Left forelimb (tissue), 1 donor: ENCODE data around the gene DYNC1I2.

Experiments
- DNase-seq: peaks from one replicate; pipeline ENCODE4 v3.0.0-alpha.2; 2018; ENCODE audit warnings: low spot score

DYNC1I2 gene

DNA sequence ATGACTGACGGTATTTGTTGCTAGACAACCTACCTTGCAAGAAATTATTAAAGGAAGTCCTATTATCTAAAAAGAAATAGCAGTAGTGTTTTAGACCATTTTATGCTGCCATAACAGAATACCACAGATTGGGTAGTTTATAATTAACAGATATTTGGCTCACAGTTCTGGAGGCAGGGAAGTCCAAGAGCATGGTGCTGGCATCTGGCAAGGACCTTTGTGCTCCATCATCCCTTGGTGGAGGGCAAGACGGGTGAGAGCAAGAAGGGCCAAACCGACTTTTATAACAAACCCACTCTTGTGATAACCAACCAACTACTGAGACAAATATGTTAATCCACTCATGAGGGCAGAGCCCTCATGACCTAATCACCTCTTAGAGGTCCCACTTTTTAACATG lies 91.2 kb downstream of the DYNC1I2 start:
- no peak for DNase-seq

DNA sequence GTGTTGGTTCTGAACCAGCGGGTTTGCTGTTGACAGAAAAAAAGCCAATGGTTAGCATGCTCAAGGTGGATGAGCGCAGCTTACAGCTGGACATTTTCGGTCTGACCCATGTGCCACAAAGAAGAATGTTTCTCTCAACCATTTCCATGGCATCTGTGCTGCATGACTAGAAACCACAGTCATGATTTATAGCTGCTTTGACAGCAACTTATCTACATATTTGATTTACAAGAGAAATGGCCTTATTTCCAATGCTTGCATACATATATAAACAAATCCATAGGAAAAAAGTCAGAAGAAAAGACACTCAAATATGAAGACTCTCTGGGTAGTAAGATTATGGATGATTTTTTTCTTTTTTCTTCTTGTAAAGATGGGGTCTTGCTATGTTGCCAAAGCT lies 98.2 kb downstream of the DYNC1I2 start:
- DNase-seq: no peak

DNA sequence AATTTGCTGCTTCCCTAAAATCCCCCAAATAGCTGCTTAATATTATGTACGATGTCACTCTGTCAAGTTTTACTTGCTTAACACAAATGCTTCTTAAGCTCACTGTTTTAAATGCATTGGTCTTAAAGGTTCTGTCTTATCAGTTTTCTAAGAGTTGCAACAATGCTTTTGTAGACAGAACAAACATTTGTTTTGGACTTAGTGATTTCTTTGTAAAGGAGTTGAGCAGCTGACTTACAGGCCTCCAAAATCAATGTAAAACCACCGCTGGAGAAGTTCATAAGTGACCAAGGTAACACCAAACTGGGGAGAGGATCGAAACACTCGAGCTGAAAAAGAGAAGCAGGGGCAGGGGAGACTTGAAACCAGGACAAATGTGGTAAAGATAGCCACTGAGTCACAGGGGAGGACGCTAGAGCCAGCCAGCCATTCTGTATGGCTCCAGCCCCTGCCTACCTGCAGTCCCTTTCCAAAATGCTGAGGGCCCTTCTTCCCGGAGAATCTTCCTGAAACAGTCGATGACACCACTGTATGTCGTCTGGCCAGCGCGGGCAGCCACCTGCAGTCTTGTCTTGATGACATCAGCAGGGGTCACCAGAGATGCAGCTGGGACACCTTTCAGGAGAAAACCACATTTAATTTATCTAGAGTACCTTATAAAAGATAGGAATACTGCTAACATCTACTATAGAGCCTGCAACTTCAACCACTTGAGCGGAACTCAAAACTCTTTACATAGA lies 100.2 kb downstream of the DYNC1I2 start:
- no peak for DNase-seq

DNA sequence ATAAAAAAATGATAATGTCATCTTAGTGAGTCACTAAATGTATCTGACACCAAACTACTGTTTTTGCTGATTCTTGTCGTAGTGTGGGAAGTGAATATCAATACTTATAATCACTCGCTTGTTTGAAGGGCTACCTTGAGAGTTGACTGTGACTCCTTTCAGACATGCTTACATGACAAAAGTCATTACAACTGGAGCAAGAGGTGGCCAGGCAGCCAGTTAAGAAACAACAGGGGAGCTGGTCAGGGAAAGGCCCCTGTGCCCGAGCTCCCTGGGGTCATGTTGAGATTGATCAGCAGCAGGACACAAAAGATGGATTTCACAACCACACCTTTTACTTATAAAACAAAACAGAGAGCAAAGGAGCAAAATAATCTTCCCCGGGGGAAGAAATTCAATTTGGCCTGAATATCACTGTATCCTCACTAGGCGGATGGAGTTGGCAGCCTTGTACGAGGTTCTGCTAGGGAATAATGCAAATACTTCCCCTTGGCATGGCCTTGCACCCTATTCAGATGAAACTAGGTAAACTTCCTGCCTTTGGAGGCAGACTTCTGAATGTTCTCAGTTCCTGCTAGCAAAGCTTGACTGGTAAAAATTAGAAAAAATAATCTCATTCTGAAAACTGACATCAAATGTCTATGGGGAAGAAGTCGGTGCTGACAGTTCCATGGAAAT lies 101.2 kb downstream of the DYNC1I2 start:
- no peak for DNase-seq

DNA sequence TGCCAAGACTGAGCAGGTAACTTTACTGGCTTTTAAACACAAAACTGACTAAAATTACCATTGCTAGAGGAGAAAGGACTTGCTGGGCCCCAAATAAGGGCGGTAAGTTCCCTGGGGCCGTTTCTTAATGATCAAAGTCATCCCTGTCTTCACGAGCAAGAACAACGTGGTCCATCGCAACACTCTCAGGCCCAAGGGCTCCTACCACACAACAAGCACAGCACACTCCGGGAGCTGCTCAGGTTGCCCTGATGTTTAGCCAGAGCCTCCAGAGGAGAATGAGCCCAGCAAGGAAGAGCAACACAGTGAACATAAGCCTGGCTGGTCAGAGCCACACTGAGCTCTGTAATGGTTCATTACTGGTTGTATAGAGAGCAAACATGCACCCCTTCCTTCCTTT lies 102.7 kb downstream of the DYNC1I2 start:
- no peak for DNase-seq

DNA sequence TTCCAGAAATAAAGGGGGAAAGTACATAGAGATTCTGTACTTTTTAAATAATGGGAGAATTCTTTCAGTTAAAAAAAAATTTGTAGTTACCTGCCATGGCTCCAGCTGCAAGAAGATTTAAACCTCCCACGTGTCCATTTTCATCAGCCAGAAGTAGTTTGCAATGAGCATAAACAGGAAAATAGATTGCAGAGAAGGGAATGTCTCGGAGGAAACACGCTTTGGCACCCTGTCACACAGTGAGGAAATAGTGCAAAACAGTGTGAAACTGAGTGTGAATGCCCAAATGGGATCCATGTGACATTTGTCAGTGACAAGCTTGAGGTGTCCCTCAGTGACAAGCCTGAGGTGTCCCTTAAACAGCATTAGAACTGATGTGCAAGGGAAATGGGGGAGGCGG lies 104.1 kb downstream of the DYNC1I2 start:
- no peak for DNase-seq

DNA sequence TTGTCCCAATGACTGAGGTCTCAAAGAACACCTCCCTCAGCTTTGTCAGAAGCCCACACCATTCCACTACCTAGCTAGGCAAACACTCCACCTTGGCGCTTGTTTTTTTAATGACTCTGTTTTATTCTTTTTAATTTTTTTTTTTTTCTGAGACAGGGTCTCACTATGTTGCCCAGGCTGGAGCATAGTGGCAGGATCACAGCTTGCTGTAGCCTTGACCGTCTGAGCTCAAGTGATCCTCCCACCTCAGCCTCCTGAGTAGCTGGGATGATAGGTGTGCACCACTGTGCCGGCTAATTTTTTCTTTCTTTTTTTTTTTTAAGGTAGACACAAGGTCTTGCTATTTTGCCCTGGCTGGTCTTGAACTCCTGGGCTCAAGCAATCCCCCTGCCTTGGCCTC lies 104.9 kb downstream of the DYNC1I2 start:
- DNase-seq: no peak

DNA sequence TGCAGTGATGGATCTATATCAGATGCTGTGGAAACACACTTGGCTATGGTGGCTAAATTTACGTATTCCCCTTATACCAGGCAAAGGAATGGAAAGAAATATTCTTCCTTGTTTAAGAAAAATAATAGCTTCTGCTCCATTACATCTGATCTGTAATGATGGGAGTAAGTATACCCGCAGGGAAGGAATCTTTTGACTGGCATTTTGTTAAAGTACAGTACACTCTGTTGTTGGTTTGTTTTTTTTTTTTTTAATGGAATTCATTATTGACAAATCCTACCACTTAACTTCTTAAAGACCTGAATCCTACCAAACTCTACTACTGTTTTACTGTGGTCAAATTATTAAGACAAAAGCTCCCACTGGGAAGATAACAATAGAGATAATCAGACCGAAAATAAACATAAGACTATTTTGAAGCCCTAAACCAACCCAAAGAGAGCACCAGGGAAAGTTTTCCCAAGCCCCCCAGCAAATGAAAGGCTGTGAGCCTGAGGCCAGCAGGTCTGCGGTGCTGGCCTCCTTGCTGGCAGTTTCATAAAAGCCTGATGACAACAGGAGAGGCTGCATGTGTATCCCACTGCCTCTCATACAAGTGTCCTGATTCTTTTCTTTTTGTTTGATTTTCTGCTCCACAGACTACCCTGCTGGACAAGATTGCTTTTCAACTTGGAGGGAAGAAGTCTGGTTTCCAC lies 105.8 kb downstream of the DYNC1I2 start:
- no peak for DNase-seq

DNA sequence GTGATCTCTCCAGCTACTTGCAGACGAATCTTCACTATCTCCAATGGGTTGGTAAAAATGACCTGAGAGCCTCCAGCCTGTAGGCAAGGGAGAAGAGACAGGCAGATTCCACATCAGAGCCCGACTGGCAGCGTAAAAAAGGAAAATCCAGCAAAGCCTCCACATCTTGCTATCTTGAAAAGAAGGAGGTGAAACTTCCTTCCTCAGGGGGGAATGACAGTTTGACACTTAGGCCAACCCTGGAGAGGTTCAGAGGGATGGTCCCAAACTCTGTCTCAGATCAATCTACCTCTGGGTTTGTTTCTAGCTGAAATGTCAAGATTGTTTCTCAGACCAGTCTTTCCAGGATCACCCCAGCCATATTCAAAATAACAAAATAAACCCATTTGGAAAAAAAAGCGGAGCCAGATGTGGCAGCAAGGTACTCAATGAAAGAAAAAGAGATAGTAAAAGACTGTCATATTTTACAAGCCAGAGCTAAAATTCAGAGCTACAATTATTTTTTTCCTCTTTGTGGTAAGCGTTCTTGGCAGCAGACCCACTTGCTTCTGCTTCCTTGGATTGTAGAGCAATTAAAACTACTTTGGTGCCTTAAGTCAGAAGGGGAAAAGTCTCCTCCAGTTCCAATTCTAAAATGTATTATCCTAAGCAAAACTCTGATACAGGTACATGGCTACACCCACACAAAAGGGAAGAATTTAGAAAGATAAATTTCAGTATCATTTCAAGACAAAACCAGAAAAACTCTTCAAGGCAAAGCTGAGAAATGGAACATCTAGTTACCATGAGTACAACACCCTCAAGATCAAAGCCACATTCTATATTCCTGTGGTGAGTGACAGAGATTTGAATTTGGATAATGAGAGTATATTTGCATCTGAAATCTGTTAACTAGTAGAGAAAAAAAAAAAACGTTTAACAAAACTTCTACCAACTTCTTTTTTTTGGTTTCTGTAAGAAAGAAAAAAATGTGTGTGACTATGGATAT lies 106.7 kb downstream of the DYNC1I2 start:
- no peak for DNase-seq

DNA sequence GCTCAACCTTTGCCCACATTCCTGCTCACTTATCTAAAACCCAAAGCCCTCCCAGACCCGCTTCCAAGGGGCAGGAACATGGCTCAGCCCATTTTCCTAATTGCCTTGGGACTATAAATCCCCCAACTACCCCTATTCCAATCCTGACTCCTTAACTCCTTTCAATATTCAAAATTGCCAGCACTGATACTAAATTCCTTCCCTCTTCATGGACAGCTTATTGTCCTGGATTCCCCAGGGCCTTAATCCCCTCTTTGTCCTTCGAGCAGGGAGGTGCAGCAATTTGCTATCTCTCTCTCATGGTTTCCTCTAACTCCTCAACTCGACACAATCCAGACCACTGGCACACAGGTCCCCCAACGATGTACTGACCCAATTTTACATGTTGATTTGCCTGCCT lies 107.6 kb downstream of the DYNC1I2 start:
- no peak for DNase-seq
